GM19455 (cell line): ENCODE measurements around the gene AQP1.

ENCODE experiments used
- ATAC-seq: cut with Tn5 transposase; IDR thresholded peaks from one replicate; pipeline ENCODE4 v1.9.1; 2021; ENCODE audit not compliant: unreplicated experiment

Gene AQP1

DNA sequence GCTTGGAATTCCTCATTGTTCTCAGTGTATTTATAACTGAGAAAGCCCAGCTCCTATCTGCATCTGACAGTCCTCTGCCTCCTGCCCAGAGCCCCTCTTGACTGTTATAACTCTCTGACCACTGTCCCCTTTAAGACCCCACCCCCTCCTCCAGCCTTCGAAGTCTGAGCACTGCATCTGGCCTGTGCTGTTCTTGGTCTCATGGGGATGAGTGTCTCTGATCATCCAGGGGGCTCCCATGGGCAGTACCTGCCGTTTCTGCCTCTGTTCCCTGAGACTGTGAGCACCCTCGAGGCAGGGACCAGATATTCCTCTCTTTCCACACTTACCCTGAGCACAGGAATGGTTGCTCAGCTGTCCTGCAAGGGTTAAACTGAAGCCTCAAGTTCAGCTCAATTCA is 59.8 kb downstream of the AQP1 start:
- no peak for ATAC-seq

DNA sequence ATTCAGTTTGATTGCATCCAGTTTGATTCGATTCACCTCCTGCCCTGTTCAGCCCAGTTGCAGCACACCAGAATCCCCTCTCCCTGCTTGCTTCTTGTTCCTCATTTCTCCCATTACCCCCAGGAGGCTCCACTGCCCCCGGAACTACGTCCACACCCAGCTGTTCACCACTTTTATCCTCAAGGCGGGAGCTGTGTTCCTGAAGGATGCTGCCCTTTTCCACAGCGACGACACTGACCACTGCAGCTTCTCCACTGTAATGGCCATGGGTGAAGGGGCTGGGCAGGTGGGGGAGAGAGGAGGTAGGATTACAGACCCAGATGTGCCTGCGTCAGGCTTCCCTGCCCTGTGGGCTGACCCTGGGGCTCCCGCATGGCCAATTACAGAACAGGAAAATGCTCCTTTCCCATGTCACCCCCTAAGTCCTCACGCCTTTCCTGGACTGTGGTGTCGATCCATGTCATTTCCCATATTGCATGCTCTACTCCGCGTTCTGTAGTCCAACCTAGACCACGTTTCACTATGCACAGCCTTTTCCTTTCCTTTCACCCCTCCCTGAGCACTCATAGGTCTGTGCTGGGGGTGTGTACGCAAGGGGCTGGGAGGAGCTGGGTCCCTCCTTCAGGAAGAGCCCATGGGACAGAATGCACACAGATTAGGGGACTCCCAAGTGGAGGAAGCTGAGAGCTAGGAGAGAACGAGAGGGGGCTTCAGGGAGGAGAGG is 60.3 kb downstream of the AQP1 start:
- no peak for ATAC-seq

DNA sequence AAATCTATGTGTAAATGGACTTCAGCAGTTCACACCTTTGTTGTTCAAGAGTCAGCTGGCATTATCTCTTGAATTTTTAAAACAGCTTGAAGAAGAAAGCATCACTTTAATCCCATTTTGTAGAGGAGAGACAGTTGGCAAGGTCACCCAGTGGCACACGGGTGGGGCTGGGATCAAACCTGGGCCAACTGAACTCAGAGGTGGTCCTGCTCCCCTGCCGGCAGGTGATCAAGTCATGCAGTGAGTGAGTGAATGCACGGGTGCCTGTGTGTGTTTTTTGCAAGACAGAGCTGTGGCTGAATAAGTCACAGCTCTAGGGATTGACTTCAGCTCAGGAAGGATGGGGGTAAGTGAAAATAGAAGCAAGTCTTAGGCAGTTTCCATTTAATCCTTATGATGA is 61.6 kb downstream of the AQP1 start:
- ATAC-seq, result no peak

DNA sequence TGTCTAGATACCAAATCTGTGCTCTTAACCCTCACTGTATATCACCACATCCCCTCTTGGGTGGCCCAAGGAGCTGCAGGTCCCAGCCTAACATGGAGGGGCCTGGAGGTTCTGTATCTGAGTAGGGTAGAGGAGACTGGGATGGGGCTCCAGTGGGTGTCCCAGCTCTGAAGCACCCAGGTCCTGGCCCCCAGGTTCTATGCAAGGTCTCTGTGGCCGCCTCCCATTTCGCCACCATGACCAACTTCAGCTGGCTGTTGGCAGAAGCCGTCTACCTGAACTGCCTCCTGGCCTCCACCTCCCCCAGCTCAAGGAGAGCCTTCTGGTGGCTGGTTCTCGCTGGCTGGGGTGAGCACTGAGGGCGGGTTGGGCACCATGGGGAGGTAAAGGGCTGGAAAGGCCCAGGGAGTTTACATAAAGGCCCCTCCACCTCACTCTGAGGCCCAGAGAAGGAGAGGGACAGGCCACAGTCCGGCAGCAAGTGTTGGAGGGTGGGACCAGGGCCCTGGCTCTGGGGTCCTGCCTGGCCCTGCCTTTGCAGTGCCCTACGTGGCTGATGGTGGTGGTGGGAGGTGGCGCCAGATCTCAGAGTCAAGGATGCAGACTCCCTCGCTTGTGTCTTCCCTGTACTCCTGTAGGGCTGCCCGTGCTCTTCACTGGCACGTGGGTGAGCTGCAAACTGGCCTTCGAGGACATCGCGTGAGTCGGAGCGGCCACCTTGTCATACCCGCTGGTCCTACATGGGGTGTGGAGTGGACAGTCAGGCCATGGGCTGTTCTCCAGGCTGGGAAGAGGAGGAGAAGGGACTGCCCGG is 62.3 kb downstream of the AQP1 start:
- no peak for ATAC-seq

DNA sequence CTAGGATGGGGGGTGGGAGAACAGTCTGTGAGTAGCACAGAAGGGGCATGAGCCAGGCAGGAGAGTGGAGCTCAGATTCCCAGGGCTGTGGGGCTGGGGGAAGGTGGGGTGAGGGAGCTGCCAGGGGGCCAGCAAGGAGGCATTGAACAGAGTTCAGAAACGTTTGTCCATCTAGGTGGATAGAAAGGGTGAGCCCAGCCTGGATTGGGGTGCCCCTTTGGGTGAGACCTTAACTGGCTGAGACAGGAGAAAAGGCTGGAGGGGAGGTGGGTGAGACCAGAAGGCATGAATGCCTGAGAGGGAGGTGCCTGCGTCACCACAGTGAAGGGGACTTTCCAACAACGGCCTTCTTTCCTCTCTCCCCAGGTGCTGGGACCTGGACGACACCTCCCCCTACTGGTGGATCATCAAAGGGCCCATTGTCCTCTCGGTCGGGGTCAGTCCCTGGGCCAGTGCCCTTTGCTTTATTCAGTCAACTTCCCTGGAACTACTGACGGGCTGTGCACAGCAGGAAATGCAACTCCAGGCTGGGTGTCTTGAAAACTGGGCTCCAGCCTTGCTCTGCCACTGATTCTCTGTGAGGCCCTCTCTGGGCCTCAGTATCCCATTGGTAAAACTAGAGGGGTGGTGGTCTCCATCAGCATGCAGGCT is 63.1 kb downstream of the AQP1 start:
- ATAC-seq, result peak; percentile 94
